HEK293 (cell line): ENCODE results near the gene HBEGF.
A peak's percentile ranks its signal among the peaks of the same experiment; 100 is the strongest.

Source experiments
- AEBP2 ChIP-seq: fragments of 450-650 bp; formaldehyde crosslinking; IDR thresholded peaks from 2 replicates; pipeline ENCODE4 v1.5.1; 2016; ENCODE audit warnings: missing biosample characterization, missing genetic modification characterization, borderline replicate concordance
- EGR2 ChIP-seq: fragments of 450-650 bp; formaldehyde crosslinking; IDR thresholded peaks from 2 replicates; pipeline ENCODE4 v1.5.1; 2016; ENCODE audit warnings: low read depth, missing biosample characterization, missing genetic modification characterization
- GLI4 ChIP-seq: fragments of 450-650 bp; formaldehyde crosslinking; IDR thresholded peaks from 2 replicates; pipeline ENCODE4 v1.5.1; 2016; ENCODE audit warnings: missing biosample characterization, missing genetic modification characterization
- SCRT1 ChIP-seq: fragments of 450-650 bp; formaldehyde crosslinking; IDR thresholded peaks from 2 replicates; pipeline ENCODE4 v1.5.1; 2016; ENCODE audit warnings: missing biosample characterization, missing genetic modification characterization, borderline replicate concordance
- TCF7L2 ChIP-seq: IDR thresholded peaks from 2 replicates; pipeline ENCODE4 v1.6.1; 2011; ENCODE audit warnings: low read depth, mild to moderate bottlenecking, inconsistent platforms, low read length, moderate library complexity, borderline replicate concordance
- YY1 ChIP-seq: fragments of 450-650 bp; formaldehyde crosslinking; IDR thresholded peaks from 2 replicates; pipeline ENCODE4 v1.5.1; 2018; ENCODE audit warnings: missing biosample characterization, missing genetic modification characterization
- YY2 ChIP-seq: fragments of 450-650 bp; formaldehyde crosslinking; IDR thresholded peaks from 2 replicates; pipeline ENCODE4 v1.5.1; 2016; ENCODE audit warnings: missing biosample characterization, missing genetic modification characterization
- ZBTB17 ChIP-seq: fragments of 450-650 bp; formaldehyde crosslinking; IDR thresholded peaks from 2 replicates; pipeline ENCODE4 v1.5.1; 2016; ENCODE audit warnings: missing biosample characterization, missing genetic modification characterization
- ZBTB26 ChIP-seq: fragments of 450-650 bp; formaldehyde crosslinking; optimal IDR thresholded peaks from 2 replicates; pipeline ENCODE3; 2016; ENCODE audit warnings: missing biosample characterization, mild to moderate bottlenecking, missing genetic modification characterization
- ZEB2 ChIP-seq: fragments of 450-650 bp; formaldehyde crosslinking; IDR thresholded peaks from 2 replicates; pipeline ENCODE4 v1.5.1; 2016; ENCODE audit warnings: missing biosample characterization, missing genetic modification characterization
- ZFP41 ChIP-seq: fragments of 450-650 bp; formaldehyde crosslinking; IDR thresholded peaks from 2 replicates; pipeline ENCODE4 v1.5.1; 2016; ENCODE audit warnings: missing biosample characterization, missing genetic modification characterization, borderline replicate concordance
- ZIC2 ChIP-seq: fragments of 450-650 bp; formaldehyde crosslinking; IDR thresholded peaks from 2 replicates; pipeline ENCODE4 v1.5.1; 2016; ENCODE audit warnings: missing biosample characterization, missing genetic modification characterization
- ZNF10 ChIP-seq: fragments of 450-650 bp; formaldehyde crosslinking; IDR thresholded peaks from 2 replicates; pipeline ENCODE4 v1.5.1; 2017; ENCODE audit warnings: missing biosample characterization, missing genetic modification characterization
- ZNF133 ChIP-seq: fragments of 450-650 bp; formaldehyde crosslinking; IDR thresholded peaks from 2 replicates; pipeline ENCODE4 v1.5.1; 2016; ENCODE audit warnings: missing biosample characterization, missing genetic modification characterization
- ZNF146 ChIP-seq: fragments of 450-650 bp; formaldehyde crosslinking; IDR thresholded peaks from 2 replicates; pipeline ENCODE4 v1.5.1; 2016; ENCODE audit warnings: missing biosample characterization, missing genetic modification characterization
- ZNF16 ChIP-seq: fragments of 450-650 bp; formaldehyde crosslinking; IDR thresholded peaks from 2 replicates; pipeline ENCODE4 v1.5.1; 2016; ENCODE audit warnings: low read depth, missing biosample characterization, missing genetic modification characterization
- ZNF169 ChIP-seq: fragments of 450-650 bp; formaldehyde crosslinking; IDR thresholded peaks from 2 replicates; pipeline ENCODE4 v1.5.1; 2016; ENCODE audit warnings: missing biosample characterization, missing genetic modification characterization
- ZNF175 ChIP-seq: fragments of 450-650 bp; formaldehyde crosslinking; IDR thresholded peaks from 2 replicates; pipeline ENCODE4 v1.5.1; 2016; ENCODE audit warnings: missing biosample characterization, missing genetic modification characterization
- ZNF19 ChIP-seq: fragments of 450-650 bp; formaldehyde crosslinking; IDR thresholded peaks from 2 replicates; pipeline ENCODE4; 2016; ENCODE audit warnings: missing biosample characterization, missing genetic modification characterization, low read depth
- ZNF202 ChIP-seq: fragments of 450-650 bp; formaldehyde crosslinking; IDR thresholded peaks from 2 replicates; pipeline ENCODE4 v1.5.1; 2016; ENCODE audit warnings: missing biosample characterization, missing genetic modification characterization, borderline replicate concordance
- ZNF23 ChIP-seq: fragments of 450-650 bp; formaldehyde crosslinking; IDR thresholded peaks from 2 replicates; pipeline ENCODE4 v1.5.1; 2016; ENCODE audit warnings: missing biosample characterization, missing genetic modification characterization, borderline replicate concordance
- ZNF239 ChIP-seq: fragments of 450-650 bp; formaldehyde crosslinking; IDR thresholded peaks from 2 replicates; pipeline ENCODE4 v1.5.1; 2016; ENCODE audit warnings: missing biosample characterization, missing genetic modification characterization
- ZNF302 ChIP-seq: fragments of 450-650 bp; formaldehyde crosslinking; IDR thresholded peaks from 2 replicates; pipeline ENCODE4 v1.5.1; 2016; ENCODE audit warnings: missing biosample characterization, missing genetic modification characterization, low read depth
- ZNF341 ChIP-seq: fragments of 450-650 bp; formaldehyde crosslinking; IDR thresholded peaks from 2 replicates; pipeline ENCODE4; 2016; ENCODE audit warnings: low read depth, missing biosample characterization, missing genetic modification characterization
- ZNF350 ChIP-seq: fragments of 450-650 bp; formaldehyde crosslinking; IDR thresholded peaks from 2 replicates; pipeline ENCODE4 v1.5.0; 2017; ENCODE audit warnings: missing biosample characterization, mild to moderate bottlenecking, missing genetic modification characterization
- ZNF391 ChIP-seq: fragments of 450-650 bp; formaldehyde crosslinking; IDR thresholded peaks from 2 replicates; pipeline ENCODE4 v1.5.1; 2016; ENCODE audit warnings: low read depth, missing biosample characterization, missing genetic modification characterization, borderline replicate concordance
- ZNF488 ChIP-seq: fragments of 450-650 bp; formaldehyde crosslinking; IDR thresholded peaks from 2 replicates; pipeline ENCODE4 v1.5.1; 2016; ENCODE audit warnings: missing biosample characterization, missing genetic modification characterization
- ZNF501 ChIP-seq: fragments of 450-650 bp; formaldehyde crosslinking; IDR thresholded peaks from 2 replicates; pipeline ENCODE4 v1.5.1; 2016; ENCODE audit warnings: missing biosample characterization, missing genetic modification characterization
- ZNF596 ChIP-seq: fragments of 450-650 bp; IDR thresholded peaks from 2 replicates; pipeline ENCODE4 v1.5.0; 2018; ENCODE audit warnings: missing biosample characterization, mild to moderate bottlenecking, missing genetic modification characterization, moderate library complexity
- ZNF610 ChIP-seq: fragments of 450-650 bp; formaldehyde crosslinking; IDR thresholded peaks from 2 replicates; pipeline ENCODE4 v1.5.1; 2016; ENCODE audit warnings: missing biosample characterization, missing genetic modification characterization, borderline replicate concordance
- ZNF660 ChIP-seq: fragments of 450-650 bp; IDR thresholded peaks from 2 replicates; pipeline ENCODE4 v1.5.1; 2018; ENCODE audit warnings: missing biosample characterization, mild to moderate bottlenecking, missing genetic modification characterization
- ZNF707 ChIP-seq: fragments of 450-650 bp; formaldehyde crosslinking; IDR thresholded peaks from 2 replicates; pipeline ENCODE4 v1.5.1; 2016; ENCODE audit warnings: missing biosample characterization, missing genetic modification characterization
- ZNF747 ChIP-seq: fragments of 450-650 bp; formaldehyde crosslinking; IDR thresholded peaks from 2 replicates; pipeline ENCODE4 v1.5.1; 2016; ENCODE audit warnings: missing biosample characterization, missing genetic modification characterization
- ZNF768 ChIP-seq: fragments of 450-650 bp; formaldehyde crosslinking; IDR thresholded peaks from 2 replicates; pipeline ENCODE4 v1.5.1; 2018; ENCODE audit warnings: missing biosample characterization, mild to moderate bottlenecking, missing genetic modification characterization
- ZNF830 ChIP-seq: fragments of 450-650 bp; IDR thresholded peaks from 2 replicates; pipeline ENCODE4 v1.5.0; 2018; ENCODE audit warnings: missing biosample characterization, missing genetic modification characterization, low read depth, mild to moderate bottlenecking, moderate library complexity
- ZSCAN4 ChIP-seq: fragments of 450-650 bp; formaldehyde crosslinking; IDR thresholded peaks from 2 replicates; pipeline ENCODE4 v1.5.1; 2017; ENCODE audit warnings: missing biosample characterization, missing genetic modification characterization

Gene HBEGF

GRCh38 chr5:140362875-140363630 lies 16.6 kb upstream of the HBEGF start (continued):
- TF ChIP-seq YY1 (0 out of 2 replicates have a peak, but pooled peaks have one; percentile 22), ZFP41 (tag by site-specific recombination) (no peak), ZIC2 (tag by site-specific recombination) (peak; percentile 72), ZNF202 (no peak), ZEB2 (tag by site-specific recombination) (peak; percentile 67), ZNF169 (no peak), ZNF391 (tag by site-specific recombination) (no peak), AEBP2 (no peak), ZNF239 (tag by site-specific recombination) (no peak), GLI4 (no peak), TCF7L2 (no peak), ZNF768 (tag by site-specific recombination) (no peak), YY2 (tag by site-specific recombination) (0 out of 2 replicates have a peak, but pooled peaks have one; percentile 33), ZNF501 (peak; percentile 76), ZNF350 (tag by site-specific recombination) (no peak), ZNF175 (tag by site-specific recombination) (no peak), ZNF596 (tag by site-specific recombination) (no peak), ZNF146 (tag by site-specific recombination) (no peak), ZNF19 (tag by site-specific recombination) (no peak), ZNF10 (tag by site-specific recombination) (no peak), ZNF133 (tag by site-specific recombination) (no peak), ZBTB26 (tag by site-specific recombination) (peak; percentile 42), ZBTB17 (peak; percentile 80), ZNF660 (peak; percentile 16; the same call in 1 of the 2 replicates), ZNF707 (tag by site-specific recombination) (no peak), ZNF488 (no peak), ZNF610 (tag by site-specific recombination) (no peak), SCRT1 (tag by site-specific recombination) (no peak), ZSCAN4 (tag by site-specific recombination) (no peak), ZNF23 (tag by site-specific recombination) (no peak), ZNF341 (tag by site-specific recombination) (0 out of 2 replicates have a peak, but pooled peaks have one; percentile 11), EGR2 (tag by site-specific recombination) (0 out of 2 replicates have a peak, but pooled peaks have one; percentile 8), ZNF747 (no peak), ZNF830 (no peak), ZNF16 (tag by site-specific recombination) (no peak), ZNF302 (tag by site-specific recombination) (no peak)
